NOMO-1 (cell line): ENCODE results near the gene MSL3.

ENCODE experiments used
- DNase-seq, 2 experiments: peaks; one replicate each; lab custom pipeline; 2025; ENCODE audit not compliant: unreplicated experiment in 2 of 2; lab: John Stamatoyannopoulos, UW

Gene MSL3

DNA sequence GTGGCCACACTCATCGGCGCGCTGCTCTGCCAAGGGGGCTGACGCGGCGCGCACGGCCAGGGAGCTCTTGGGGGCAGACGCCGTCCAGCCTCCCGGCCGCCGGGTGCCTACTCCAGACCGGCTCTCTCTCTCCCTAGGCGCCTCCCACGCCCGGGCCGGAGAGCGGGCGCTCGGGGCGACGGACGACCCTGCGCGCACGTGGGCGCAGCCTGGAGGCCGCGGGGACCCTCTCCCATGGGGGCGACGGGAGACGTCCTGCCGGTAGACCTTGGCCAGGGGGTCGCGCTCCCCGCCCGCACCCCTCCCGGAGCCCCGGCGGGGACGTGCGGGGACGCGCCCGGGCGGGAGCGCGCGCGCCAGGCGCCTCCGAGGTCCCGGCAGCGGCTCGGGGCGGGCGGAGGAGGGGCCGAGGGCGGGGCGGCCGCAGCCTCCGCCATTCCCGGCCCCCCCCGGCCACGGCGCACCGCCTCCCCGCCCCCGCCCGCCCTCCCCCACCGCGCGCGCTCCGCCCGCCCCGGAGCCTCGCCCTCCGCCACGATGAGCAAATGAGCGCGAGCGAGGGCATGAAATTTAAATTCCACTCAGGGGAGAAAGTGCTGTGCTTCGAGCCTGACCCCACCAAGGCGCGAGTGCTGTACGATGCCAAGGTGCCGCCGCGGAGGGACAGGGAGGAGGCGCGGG lies at the start of gene MSL3:
MSL3 (plus strand) TSS at position 519 of the 681 bp plus-strand sequence; CDS start at position 546, 27 bp downstream.
- no peak for DNase-seq

GRCh38 chrX:11722304-11722703 lies 35.7 kb upstream of the MSL3 start:
- no peak for DNase-seq

GRCh38 chrX:11724122-11725017 lies 33.7 kb upstream of the MSL3 start:
- peak; percentile 37 to 41 for DNase-seq

GRCh38 chrX:11725631-11726442 lies 32.2 kb upstream of the MSL3 start:
- DNase-seq, result no peak

DNA sequence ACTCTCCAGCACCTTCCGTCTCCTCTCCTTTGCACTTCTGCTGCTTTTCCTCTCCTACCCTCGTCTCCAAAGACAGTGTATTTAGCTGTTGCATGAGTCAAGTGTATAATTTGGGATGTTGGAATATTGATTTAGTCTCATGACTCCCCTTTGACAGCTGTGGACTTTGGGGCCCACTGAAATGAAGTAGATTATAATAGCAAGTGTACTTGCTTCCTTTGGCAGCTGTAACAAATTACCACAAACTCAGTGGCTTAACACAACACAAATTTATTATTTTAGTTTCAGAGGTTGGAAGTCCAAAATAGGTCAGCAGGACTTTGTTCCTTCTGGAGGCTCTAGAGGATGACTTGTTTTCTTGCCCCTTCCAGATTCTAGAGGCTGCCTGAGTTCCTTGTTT lies 29.5 kb upstream of the MSL3 start:
- DNase-seq, result no peak

- DNase-seq, result peak in 1 of 2 experiments; percentile 3
Measured at GRCh38 chrX:11733614-11734013, 24.4 kb upstream of the MSL3 start.

- DNase-seq, result no peak
Measured at GRCh38 chrX:11739776-11740175, 18.3 kb upstream of the MSL3 start.

DNA sequence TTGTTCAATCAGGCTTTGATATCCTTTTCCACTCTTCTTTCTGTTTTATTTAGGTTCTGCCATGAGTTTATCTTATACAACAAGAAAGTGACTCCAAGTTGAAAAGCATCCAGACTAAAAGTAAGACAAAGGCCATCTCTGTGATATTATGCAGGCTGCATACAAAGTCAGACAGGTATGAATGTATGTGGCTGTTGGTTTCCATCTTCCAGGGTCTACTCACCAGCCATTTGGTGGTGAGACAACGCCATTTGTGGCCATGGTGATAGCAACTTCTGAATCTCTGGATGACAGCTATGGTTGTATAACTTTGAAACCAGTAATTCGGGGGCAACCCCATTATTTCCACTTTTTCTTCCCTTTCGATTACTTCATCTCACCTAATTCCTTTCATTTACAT lies 17.2 kb upstream of the MSL3 start:
- no peak for DNase-seq

DNA sequence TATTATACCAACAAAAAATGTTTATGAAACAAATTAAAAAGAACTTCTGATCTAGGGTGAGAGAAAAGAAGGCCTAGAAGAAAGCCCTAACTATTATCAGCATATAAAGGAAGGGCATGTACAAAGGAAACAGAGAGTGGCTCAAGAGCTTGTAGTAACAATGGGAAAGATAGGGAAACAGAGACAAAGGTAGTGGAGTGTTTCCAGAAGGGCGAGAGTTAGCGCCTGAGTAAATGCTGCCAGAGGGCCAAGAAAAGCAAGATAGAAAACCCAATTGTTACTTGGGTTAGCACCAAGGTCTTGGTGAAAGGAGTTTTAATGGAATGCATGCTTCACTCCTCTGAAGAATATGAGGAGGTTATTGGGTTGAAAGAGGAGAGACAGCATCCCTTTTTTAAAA lies 16.5 kb upstream of the MSL3 start:
- no peak for DNase-seq

DNA sequence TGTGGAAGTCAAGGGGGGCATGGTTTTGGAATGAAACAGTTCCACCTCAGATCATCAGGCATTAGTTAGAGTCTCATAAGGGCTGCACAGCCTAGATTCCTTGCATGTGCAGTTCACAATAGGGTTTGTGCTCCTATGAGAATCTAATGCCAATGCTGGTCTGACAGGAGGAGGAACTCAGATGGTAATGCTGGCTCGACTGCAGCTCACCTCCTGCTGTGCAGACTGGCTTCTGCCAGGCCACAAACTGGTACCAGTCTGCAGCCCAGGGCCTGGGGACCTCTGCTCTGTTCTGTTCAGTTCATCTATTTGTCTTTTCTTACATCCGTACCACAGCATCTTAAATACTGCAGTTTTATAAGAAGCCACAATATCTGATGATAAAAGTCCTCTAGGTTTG lies 12.2 kb upstream of the MSL3 start:
- no peak for DNase-seq

DNA sequence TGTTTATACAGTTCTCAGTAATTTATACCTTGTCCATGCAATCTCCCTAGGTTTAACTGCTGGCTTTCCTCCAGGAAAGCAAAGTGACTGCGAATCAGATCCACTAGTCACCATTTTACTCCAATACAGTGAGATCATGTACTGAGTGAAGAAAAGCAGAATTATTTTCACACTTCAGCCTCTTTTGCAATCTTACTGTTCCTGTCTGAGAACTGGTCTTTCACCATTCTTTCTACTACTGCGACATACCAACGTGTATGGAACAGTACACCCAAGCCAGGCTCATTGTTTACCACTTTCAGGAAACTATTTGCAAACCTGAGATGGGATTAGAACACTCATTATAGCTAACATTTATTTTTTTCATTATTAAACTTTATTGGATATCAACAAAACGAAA lies 8.0 kb upstream of the MSL3 start:
- DNase-seq, result peak in 1 of 2 experiments; percentile 63

GRCh38 chrX:11750694-11751093 lies 7.3 kb upstream of the MSL3 start:
- DNase-seq, result no peak

GRCh38 chrX:11751261-11751660 lies 6.8 kb upstream of the MSL3 start:
- DNase-seq, result no peak

DNA sequence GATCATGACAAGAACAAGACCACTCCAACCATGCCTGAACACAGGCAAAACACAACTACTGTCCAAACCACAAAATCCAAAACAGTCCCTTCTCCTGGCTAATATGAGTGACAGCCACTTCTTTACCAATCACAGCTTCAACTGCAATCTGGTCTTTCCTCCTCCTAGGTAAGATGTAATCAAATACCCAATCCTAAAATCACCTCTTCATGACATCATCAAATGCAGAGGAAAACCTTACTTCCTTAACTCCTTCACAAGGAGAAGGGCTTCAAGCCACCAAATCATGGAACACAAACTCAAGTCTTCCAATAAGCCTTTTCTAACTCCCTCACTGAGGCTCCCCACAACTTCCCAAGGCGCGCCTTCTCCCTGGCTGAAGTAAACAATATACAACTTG lies 4.4 kb upstream of the MSL3 start:
- no peak for DNase-seq

GRCh38 chrX:11754958-11755645 lies 2.9 kb upstream of the MSL3 start:
- DNase-seq, result no peak

DNA sequence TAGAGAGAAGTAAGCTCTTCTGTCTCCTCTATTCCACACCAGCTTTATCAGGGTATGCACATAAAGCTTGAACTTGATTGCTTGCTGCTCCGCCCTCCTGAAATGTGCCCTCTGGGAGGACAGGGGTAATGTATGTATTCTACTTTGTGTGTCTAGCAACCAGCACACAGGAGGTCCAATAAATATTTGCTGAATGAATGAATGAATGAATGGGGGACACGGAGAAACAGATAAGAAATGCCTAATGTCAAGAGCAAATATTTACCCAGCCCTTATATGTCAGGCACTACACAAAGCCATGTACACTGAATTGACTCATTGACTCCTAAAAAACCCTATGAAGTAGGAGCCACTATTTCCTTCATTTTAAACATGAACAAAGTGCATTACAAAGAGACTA lies 2.3 kb upstream of the MSL3 start:
- DNase-seq, result no peak

DNA sequence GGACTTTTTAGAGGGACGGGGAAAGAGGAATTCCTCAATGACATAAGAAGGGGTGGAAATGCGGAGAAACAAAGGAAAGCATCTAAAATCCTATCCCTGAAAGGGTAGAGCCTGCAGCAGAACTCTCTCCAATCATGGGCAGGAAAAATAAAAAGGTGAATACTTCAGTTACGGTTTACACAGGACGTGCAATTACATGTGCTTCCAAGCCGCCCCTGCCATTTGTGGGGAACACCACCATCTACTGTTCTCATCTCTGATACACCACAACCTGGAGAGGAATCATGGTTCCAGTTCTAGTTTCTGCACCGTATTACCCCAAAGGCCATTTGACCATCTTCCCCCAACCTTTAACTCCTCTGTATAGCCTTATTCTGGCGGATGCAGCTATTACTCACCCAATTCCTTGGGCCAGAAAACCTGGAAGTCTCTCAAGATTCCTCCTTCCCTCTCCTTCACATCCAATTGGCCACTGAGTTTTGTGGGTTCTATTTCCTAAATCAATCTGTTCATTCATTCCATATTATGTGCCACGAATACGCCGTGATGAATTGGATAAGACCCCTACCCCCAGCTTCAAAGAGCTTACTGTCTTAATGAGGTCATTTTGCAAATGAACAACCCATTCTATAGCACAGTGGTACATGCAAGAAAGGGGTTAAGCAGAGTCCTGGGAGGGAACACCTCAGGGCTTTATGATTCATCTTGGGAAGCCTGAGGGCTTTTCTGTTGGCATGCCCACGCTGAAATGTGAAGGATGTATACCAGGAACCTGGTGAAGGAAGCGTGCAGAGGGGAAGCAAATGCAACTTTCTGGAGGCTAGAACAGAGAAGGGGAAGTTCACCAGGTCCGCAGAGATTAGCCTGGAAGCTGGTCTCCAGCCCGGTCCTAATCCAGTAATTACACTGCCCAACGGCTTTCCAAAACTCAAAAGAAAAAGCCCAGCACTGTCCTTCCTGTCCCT lies 1.4 kb upstream of the MSL3 start:
- DNase-seq, result peak in 1 of 2 experiments; percentile 14

GRCh38 chrX:11757397-11757718 lies 679 bp upstream of the MSL3 start:
- DNase-seq, result no peak

GRCh38 chrX:11758400-11759171 lies 549 bp downstream of the MSL3 start:
- peak; percentile 56 to 68 for DNase-seq
